K562 (cell line): ENCODE results near the gene SYF2. TPM values are rescaled to one million over a fixed set of nuclear protein-coding genes. Genes with fewer than 3 reads are reported as not detected.
A peak's percentile ranks its signal among the peaks of the same experiment; 100 is the strongest.

Experiments used
- AFF1 ChIP-seq, 2 experiments: fragments of 450-650 bp; IDR thresholded peaks; 2 replicates each; pipeline ENCODE4 v1.6.1; 2018; ENCODE audit warnings: mild to moderate bottlenecking in 2 of 2, low read depth in 1 of 2; ENCODE audit not compliant: partially characterized antibody in 2 of 2
- ARID3B ChIP-seq: fragments of 250-450 bp; sonication (Bioruptor Pico); IDR thresholded peaks from 2 replicates; pipeline ENCODE4 v1.4.0; 2020; ENCODE audit warnings: borderline replicate concordance
- ATF2 ChIP-seq: sonication (generic); formaldehyde crosslinking; IDR thresholded peaks from 2 replicates; pipeline ENCODE4 v1.8.1; 2022; ENCODE audit warnings: missing genetic modification reagents
- CXXC5 ChIP-seq: fragments of 250-450 bp; sonication (Bioruptor Pico); IDR thresholded peaks from 2 replicates; pipeline ENCODE4 v1.8.0; 2022; ENCODE audit warnings: inconsistent platforms, mild to moderate bottlenecking, moderate library complexity
- DMBX1 ChIP-seq: fragments of 250-450 bp; sonication (Bioruptor Pico); IDR thresholded peaks from 2 replicates; pipeline ENCODE4 v1.8.0; 2022; ENCODE audit warnings: inconsistent platforms, mild to moderate bottlenecking, moderate library complexity, borderline replicate concordance
- E2F6 ChIP-seq, 2 experiments: IDR thresholded peaks; 2 replicates each; pipeline ENCODE4 v1.6.1; 2011; ENCODE audit warnings: borderline replicate concordance in 1 of 2, control low read depth in 1 of 2, low read depth in 1 of 2, low read length in 1 of 2, mild to moderate bottlenecking in 1 of 2, mixed read lengths in 1 of 2, moderate library complexity in 1 of 2; ENCODE audit not compliant: insufficient read depth in 1 of 2, insufficient read length in 1 of 2, poor library complexity in 1 of 2, severe bottlenecking in 1 of 2; ENCODE audit errors: extremely low read depth in 1 of 2
- MNT ChIP-seq, 2 experiments: fragments of 450-650 bp; conservative IDR thresholded peaks; 2 replicates each; pipeline ENCODE4 v1.6.1; 2017; ENCODE audit warnings: mild to moderate bottlenecking in 2 of 2, moderate library complexity in 2 of 2
- POLR2B ChIP-seq: fragments of 450-650 bp; IDR thresholded peaks from 2 replicates; pipeline ENCODE4 v1.6.1; 2018; ENCODE audit warnings: low read depth; ENCODE audit not compliant: partially characterized antibody
- RAD21 ChIP-seq, 2 experiments: fragments of 250-450 bp in 1 of 2; fragments of 450-650 bp in 1 of 2; sonication (Bioruptor Pico) in 1 of 2; formaldehyde crosslinking in 1 of 2; IDR thresholded peaks in 1 of 2; conservative IDR thresholded peaks in 1 of 2; 2 replicates each; pipeline versions ENCODE4 v1.4.0 to v1.8.0; 2020 to 2022; ENCODE audit warnings: mild to moderate bottlenecking in 2 of 2, moderate library complexity in 1 of 2
- TOE1 ChIP-seq, 2 experiments: fragments of 450-650 bp in 1 of 2; sonication (generic) in 1 of 2; formaldehyde crosslinking in 1 of 2; IDR thresholded peaks; 2 replicates each; pipeline versions ENCODE4 v1.7.1 to v1.8.0; 2016 to 2022; ENCODE audit warnings: borderline replicate concordance in 2 of 2, mild to moderate bottlenecking in 2 of 2, antibody characterized with exemption in 1 of 2, inconsistent platforms in 1 of 2, low read depth in 1 of 2, missing genetic modification reagents in 1 of 2, moderate library complexity in 1 of 2
- ZFP30 ChIP-seq: fragments of 250-450 bp; sonication (Bioruptor Pico); IDR thresholded peaks from 2 replicates; pipeline ENCODE4 v1.8.0; 2022; ENCODE audit warnings: moderate library complexity, mild to moderate bottlenecking, inconsistent platforms, borderline replicate concordance
- ZFP36 ChIP-seq: fragments of 150-350 bp; IDR thresholded peaks from 2 replicates; pipeline ENCODE4 v1.6.1; 2018; ENCODE audit warnings: low read length, low read depth; ENCODE audit not compliant: partially characterized antibody
- ZNF212 ChIP-seq: fragments of 450-650 bp; formaldehyde crosslinking; IDR thresholded peaks from 2 replicates; pipeline ENCODE4 v1.4.0; 2020; ENCODE audit warnings: mild to moderate bottlenecking
- polyA plus RNA-seq, 8 experiments: library from polyadenylated mRNA; depleted of rRNA in 4 of 8; stranded (reverse) in 5 of 8; unstranded in 3 of 8; fragments of >200 nt; fragmentation: Nextera tagmentation in 2 of 8; fragmentation: Illumina TruSeq in 1 of 8; extraction: Ambion mirVana in 2 of 8; extraction: Trizol in 1 of 8; gene quantifications; 2 replicates each; pipeline versions ENCODE4 v1.2.1 to v1.2.3, GENCODE V29; 2011 to 2014; ENCODE audit warnings: inconsistent platforms in 1 of 8, missing spikeins in 1 of 8
- total RNA-seq, 7 experiments: library from RNA; depleted of rRNA in 6 of 7; stranded (reverse); fragments of >200 nt in 6 of 7; fragmentation: Illumina TruSeq in 2 of 7; extraction: Trizol in 2 of 7; gene quantifications; 2 replicates each; pipeline versions ENCODE4 v1.2.1 to v1.2.3, GENCODE V29; 2011 to 2021; ENCODE audit warnings: low replicate concordance in 1 of 7

The SYF2 gene
- total and polyA plus RNA-seq, 9 of the 15 experiments (the other 6 are each of a cell fraction or from before 2014, with no cell fraction given), result 20.9 to 69.0 (median 43.2) TPM

GRCh38 chr1:25239681-25240541, 7.6 kb upstream of the SYF2 start (continued):
- TF ChIP-seq E2F6 (IDR thresholded peaks at IDR 0.05; ENCODE audit: borderline replicate concordance in 1 of 2, extremely low read depth in 1 of 2, insufficient read depth in 1 of 2, insufficient read length in 1 of 2, low read depth in 1 of 2, low read length in 1 of 2, poor library complexity in 1 of 2, severe bottlenecking in 1 of 2) (peak in 1 of 2 experiments; percentile 57), ZFP36 (peak; percentile 3), CXXC5 (peak; percentile 87; the same call in 1 of the 2 replicates), MNT (conservative IDR thresholded peaks at IDR 0.05) (peak; percentile 47 to 70; a peak in 2 of 4 replicates), TOE1 (IDR thresholded peaks at IDR 0.05; ENCODE audit: borderline replicate concordance) (peak; percentile 72), TOE1 (CRISPR knock-in tag; IDR thresholded peaks at IDR 0.05; ENCODE audit: borderline replicate concordance, low read depth) (0 out of 2 replicates have a peak, but pooled peaks have one; percentile 49), ARID3B (CRISPR knock-in tag) (peak; percentile 42; the same call in 1 of the 2 replicates), DMBX1 (CRISPR knock-in tag) (no peak), ZNF212 (CRISPR knock-in tag) (peak; percentile 59; the same call in 1 of the 2 replicates), RAD21 (CRISPR knock-in tag; conservative IDR thresholded peaks at IDR 0.05 in 1 of 2, IDR thresholded peaks at IDR 0.05 in 1 of 2) (peak; percentile 73 to 84), ATF2 (no peak), POLR2B (peak; percentile 83), ZFP30 (CRISPR knock-in tag) (no peak), AFF1 (IDR thresholded peaks at IDR 0.05; ENCODE audit: low read depth in 1 of 2, partially characterized antibody in 2 of 2) (no peak)
